HG02870 (cell line): Measurements from ENCODE around the gene LSM10.

ENCODE experiments used
- ATAC-seq: cut with Tn5 transposase; IDR thresholded peaks from one replicate; pipeline ENCODE4 v1.9.1; 2021; ENCODE audit warnings: mild to moderate bottlenecking, moderate library complexity; ENCODE audit not compliant: unreplicated experiment

LSM10 gene

DNA sequence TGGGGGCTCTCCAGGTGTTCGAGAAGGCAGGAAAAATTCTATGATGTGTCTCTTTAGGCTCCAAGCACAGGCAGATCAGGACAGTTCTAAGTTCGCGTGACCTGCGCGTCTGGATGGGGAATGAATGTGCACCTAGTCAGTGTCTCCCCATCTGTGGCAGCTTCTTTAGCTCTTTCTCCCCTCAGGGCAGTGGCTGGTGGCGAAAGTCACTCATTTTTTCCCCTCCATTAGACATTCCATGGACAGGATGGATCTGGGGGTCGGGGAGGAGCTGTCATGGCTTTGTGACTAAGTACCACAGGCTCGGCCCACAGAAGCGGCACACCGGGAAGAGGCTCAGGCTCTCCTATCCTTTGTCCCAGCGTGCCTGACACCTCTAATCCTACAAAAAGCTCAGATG lies 43.2 kb downstream of the LSM10 start:
- no peak for ATAC-seq

- no peak for ATAC-seq
Measured at GRCh38 chr1:36352910-36353878, 44.5 kb downstream of the LSM10 start.

GRCh38 chr1:36352125-36352909 lies 45.4 kb downstream of the LSM10 start:
- no peak for ATAC-seq

GRCh38 chr1:36351227-36351977 lies 46.3 kb downstream of the LSM10 start:
- no peak for ATAC-seq

GRCh38 chr1:36350659-36351226 lies 47.0 kb downstream of the LSM10 start:
- no peak for ATAC-seq

DNA sequence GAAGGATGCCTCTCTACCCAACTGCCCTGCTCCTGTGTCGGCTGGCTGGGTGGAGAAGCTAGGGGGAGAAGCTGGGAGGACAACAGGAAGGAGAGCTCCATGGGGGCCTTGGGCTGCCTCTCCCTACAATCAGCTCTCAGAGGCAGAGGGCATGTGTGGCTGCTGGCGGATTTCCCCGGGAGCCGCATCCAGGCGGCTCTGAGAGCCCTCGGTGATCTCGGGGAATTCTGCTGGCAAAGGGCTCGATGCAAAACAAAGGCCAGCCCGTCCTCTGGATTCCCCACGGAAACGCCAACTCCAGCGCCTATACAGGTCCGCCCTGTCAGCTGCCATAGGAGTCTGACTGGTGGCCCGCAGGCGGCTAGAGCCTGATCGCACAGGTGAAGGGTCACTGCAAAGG lies 47.9 kb downstream of the LSM10 start:
- ATAC-seq: no peak

GRCh38 chr1:36349241-36349671 lies 48.5 kb downstream of the LSM10 start:
- ATAC-seq: no peak

DNA sequence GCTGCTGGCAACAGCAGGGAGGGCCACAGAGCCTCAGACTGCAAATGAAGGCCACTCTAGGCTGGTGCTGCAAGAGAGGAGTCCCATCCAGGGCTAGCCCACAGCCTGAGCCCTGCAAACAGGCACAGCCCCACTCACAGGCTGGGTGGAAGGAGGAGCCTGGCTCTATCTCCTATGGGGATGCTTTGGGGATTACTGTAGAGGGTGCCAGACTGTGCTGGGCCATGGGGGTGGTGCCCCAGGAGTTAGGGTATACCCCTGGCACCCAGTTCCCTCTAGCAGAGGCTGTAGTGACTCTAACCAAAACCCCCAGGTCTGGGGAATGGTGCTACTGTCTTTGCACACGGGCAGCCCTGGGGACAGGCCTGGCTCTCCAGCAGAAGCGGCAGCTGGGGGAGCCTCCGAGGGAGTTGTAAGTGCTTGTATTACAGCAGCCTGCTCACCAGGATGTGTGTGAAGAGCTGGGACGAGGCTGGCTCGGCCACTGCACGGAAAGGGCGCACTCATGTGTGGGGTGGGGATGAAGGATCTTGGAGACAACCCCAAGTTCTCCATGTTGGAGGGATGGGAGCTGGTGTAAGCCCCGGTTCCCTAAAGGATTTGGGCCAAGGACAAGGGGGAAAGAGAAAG lies 50.9 kb downstream of the LSM10 start:
- ATAC-seq: no peak

DNA sequence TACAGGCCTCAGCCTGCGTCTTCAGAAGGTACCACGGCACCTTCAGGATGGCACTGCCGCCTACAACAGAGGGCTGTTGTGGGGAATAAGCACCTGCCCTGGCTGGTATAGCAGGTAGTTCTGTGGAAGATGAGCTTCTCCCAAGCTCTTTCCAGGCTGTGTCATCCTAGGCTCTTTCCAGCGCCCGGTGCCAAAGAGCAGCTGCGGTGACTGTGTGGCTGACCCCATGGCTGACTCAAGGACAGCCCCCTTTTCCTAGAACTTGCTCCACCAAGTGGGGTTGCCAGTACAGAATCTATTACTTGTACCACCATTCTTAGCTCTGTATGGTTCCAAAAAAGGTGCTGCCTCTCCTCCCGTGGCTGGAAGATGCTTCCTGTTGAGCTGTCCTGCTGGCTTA lies 52.4 kb downstream of the LSM10 start:
- no peak for ATAC-seq

DNA sequence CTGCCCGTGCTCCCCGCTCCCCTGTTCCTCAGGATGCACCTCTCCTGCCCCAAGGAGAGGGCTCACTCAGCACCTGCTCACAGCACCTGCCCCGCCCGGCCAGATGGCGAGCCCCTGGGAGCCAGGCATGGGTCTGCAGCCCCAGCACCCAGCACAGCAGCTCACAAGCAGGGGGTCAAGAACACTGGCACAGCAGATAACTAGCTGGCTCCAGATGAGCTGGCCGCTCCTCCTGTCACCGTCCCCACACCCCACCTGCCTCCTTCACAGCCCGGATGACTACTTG lies 53.4 kb downstream of the LSM10 start:
- no peak for ATAC-seq

GRCh38 chr1:36343651-36344394 lies 53.9 kb downstream of the LSM10 start:
- no peak for ATAC-seq
